Measurements from ENCODE around the gene TNFSF13.
A peak's percentile ranks its signal among the peaks of the same experiment; 100 is the strongest.

The TNFSF13 gene

GRCh38 chr17:7575481-7575883 lies 16.9 kb downstream of the TNFSF13 start:
- no peak for DNase-seq

- no peak for DNase-seq
Measured at GRCh38 chr17:7575959-7576358, 17.4 kb downstream of the TNFSF13 start.

- no peak for DNase-seq
Measured at GRCh38 chr17:7576432-7576937, 17.9 kb downstream of the TNFSF13 start.

GRCh38 chr17:7577327-7578199 lies 19.0 kb downstream of the TNFSF13 start:
- no peak for DNase-seq

- DNase-seq, result no peak
Measured at GRCh38 chr17:7579001-7579833, 20.7 kb downstream of the TNFSF13 start, which contains the start of gene CD68. TSS of gene CD68 (plus strand) at chr17:7579638. CDS start at chr17:7579678, 40 bp downstream.

GRCh38 chr17:7579834-7580603 lies 21.5 kb downstream of the TNFSF13 start:
- DNase-seq, result no peak

GRCh38 chr17:7580604-7581575 lies 22.3 kb downstream of the TNFSF13 start:
- DNase-seq, result no peak

- DNase-seq, result no peak
Measured at GRCh38 chr17:7582396-7583252, 24.1 kb downstream of the TNFSF13 start.

GRCh38 chr17:7583253-7584109 lies 24.9 kb downstream of the TNFSF13 start, which contains the start of gene MPDU1:
TSS of gene MPDU1 (plus strand) at chr17:7583852. CDS start at chr17:7583863, 11 bp downstream.
- peak; percentile 95 for DNase-seq

- DNase-seq, result no peak
Measured at GRCh38 chr17:7586673-7587419, 28.3 kb downstream of the TNFSF13 start.

GRCh38 chr17:7587420-7588151 lies 29.0 kb downstream of the TNFSF13 start:
- DNase-seq, result no peak

GRCh38 chr17:7588553-7589203 lies 30.1 kb downstream of the TNFSF13 start:
- DNase-seq, result no peak

- no peak for DNase-seq
Measured at GRCh38 chr17:7589204-7589868, 30.8 kb downstream of the TNFSF13 start.

GRCh38 chr17:7589891-7590691 lies 31.5 kb downstream of the TNFSF13 start, which contains the start of gene SOX15:
TSS of gene SOX15 (minus strand) at chr17:7590094. CDS start at chr17:7589676, 418 bp downstream.
- DNase-seq, result no peak

- no peak for DNase-seq
Measured at GRCh38 chr17:7590743-7591142, 32.2 kb downstream of the TNFSF13 start.

GRCh38 chr17:7591596-7591995 lies 33.0 kb downstream of the TNFSF13 start:
- DNase-seq, result no peak
